ENCODE data around the gene PTPRE.

The PTPRE gene

DNA sequence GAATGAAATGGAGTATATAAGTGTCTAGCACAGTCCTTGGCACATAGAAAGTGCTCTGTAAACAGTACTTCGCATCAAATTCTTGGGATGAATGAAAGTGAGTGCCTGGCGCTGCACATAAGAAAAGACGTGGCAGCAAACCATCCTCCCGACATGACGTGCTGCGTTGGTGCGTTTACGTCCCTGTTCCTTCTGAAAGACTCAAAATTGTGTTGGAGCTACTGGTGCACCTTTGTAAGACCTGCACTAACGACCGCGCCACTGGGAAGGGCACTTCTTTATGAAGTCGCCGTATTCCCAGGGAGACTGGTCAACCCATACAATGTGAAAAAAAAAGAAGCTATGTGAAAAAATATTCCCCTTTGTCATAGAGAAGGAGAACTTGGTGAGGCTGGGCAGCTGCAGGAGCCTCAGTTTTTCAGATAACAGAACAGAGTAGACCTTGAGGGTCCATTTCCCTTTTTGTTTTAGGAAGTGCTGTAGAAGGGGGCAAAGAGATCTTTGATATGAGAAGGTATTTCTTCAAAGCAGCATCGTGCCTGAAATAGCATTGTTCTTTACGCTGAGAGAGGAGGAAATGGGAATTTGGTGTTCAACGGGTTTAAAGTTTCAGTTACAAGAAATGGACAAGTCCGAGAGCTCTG lies 91.7 kb downstream of the PTPRE start:
- Mint-ChIP-seq H3K9me3 (no peaks in the 10 kb centered on the region), H3K27ac (no peak overlapping the region), H3K4me3 (no peak overlapping the region), H3K27me3 (ENCODE audit: low read depth) (peaks cover 28% of the 10 kb centered on the region), H3K36me3 (ENCODE audit: low read depth) (no peaks in the 10 kb centered on the region), H3K4me1 (ENCODE audit: low read depth) (no peaks in the 10 kb centered on the region)
- no peak for DNase-seq (ENCODE audit: low spot score)

DNA sequence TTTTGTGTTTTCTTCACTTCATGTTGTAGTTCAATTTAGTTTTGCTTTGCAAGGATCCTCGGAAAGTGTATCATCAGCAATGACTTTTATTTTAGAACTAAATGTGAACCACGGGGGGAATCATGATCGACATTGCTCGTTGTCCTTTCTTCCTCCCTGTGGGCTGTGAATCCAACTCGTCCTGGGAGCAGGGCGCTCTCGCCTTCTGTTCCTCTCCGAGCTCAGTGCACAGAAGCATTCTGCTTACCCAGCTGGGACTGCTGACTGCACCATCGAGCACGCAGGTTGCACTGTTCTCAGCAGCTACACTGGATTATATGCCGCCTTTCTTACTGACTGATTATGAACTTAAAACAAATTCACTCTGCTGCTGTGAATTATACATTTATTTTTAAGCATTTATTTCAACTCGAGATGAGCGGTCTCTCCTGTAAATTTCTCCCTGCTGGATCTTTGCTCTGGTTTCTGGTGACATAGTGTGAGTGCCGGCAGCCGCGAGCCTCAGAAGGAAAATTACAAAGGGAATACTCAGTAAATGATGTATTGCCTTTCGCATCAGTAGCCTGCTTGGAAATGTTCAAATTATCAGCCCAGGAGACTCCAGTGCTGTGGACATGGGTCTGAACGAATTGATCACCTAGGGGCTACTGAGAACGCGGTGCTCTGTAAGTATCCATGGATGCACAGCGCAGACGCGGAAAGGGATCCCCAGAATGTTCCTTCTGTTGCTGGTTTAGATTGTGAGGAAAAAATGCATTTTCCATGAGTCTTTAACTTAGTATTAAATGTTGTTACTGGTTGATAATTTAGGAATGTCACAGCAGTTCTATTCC lies 92.6 kb downstream of the PTPRE start:
- H3K4me3 Mint-ChIP-seq: no peak overlapping the region
- peaks cover 28% of the 10 kb centered on the region for H3K27me3 Mint-ChIP-seq (ENCODE audit: low read depth)
- H3K36me3 Mint-ChIP-seq (ENCODE audit: low read depth): no peaks in the 10 kb centered on the region
- no peak overlapping the region for H3K27ac Mint-ChIP-seq
- H3K9me3 Mint-ChIP-seq: no peaks in the 10 kb centered on the region
- no peak for DNase-seq (ENCODE audit: low spot score)
- H3K4me1 Mint-ChIP-seq (ENCODE audit: low read depth): no peaks in the 10 kb centered on the region

DNA sequence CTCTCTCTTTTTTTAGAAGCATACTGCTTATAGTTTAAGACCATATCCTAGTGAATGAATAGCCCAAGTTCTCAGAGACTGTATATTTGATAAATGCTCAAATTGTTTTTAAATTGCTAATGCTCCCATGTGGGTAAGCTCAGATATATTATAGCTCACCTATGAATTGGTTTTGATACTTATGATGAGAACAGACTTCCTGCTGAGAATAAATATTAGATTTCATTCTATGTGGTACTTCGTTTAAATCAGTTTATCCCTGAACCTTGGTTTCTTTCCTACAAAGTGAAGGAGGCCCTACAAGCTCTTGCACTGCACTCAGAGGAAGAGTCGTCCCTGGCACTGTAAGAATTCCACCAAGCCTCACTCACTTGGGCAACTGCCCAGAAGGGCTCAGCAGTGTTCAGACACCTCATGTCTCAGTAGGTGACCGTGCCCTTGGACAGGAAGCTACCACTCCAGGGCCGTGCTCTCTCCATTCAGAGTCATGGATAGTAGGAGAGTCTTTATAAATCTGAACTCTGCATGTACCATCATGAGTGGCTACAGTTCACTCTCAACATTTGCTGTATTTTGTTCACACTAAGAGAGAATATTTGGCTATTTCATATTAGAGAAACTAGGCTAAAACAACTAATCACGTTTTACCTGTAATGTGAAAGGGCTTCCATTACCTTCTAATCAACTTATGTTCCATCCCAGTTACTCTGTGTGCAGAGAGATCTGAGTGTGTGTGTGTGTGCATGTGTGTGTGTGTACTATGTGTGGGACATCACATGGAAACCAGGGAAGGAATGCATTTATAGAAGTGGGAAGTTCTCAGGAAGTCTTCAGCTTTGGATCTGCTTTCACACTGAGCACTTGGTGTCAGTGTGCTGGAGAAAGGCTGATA lies 93.8 kb downstream of the PTPRE start:
- Mint-ChIP-seq H3K36me3 (ENCODE audit: low read depth) (no peaks in the 10 kb centered on the region), H3K4me3 (no peak overlapping the region), H3K4me1 (ENCODE audit: low read depth) (no peaks in the 10 kb centered on the region), H3K27me3 (ENCODE audit: low read depth) (peaks cover 23% of the 10 kb centered on the region), H3K27ac (no peak overlapping the region), H3K9me3 (no peaks in the 10 kb centered on the region)
- no peak for DNase-seq (ENCODE audit: low spot score)

DNA sequence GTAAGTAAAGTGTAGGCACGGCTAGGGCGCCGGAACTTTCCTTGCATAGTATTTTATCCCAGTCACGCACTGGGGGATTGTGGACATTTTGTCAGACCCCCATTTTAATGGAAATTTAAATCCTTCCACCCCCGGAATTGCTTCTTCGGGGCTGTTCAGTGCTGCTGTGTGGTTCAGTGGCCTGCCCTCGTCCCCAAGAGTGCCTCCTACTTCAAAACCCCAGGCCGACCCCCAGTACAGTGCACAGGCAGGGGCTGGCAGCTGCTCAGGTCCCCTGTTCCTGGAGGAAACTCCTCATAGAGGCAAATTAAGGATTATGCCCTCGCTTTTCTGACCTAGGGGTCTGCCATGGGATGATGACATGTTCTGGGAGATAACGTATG lies 94.5 kb downstream of the PTPRE start:
- no peaks in the 10 kb centered on the region for H3K9me3 Mint-ChIP-seq
- DNase-seq (ENCODE audit: low spot score): no peak

DNA sequence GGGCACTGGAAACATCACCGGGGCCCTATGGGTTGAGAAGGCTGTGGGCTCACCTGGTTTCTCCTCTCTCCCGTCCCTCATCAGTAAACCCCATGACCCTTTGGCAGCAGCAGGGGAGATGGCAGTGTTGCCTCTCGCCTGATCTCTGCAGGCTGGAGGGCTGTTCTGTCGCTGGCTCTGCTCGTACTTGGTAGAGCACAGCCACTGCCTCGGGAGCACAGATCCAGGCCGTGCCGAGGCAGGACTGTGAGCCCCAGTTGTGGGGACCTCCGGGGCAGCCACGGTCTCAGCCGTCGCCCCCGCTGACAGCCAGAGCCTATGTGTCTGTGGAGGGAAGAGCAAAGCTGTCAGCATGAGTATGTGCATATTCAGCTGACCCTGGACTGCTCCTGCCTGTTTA lies 94.9 kb downstream of the PTPRE start:
- DNase-seq (ENCODE audit: low spot score): no peak
- Mint-ChIP-seq H3K36me3 (ENCODE audit: low read depth) (no peaks in the 10 kb centered on the region), H3K4me1 (ENCODE audit: low read depth) (no peaks in the 10 kb centered on the region), H3K27me3 (ENCODE audit: low read depth) (peaks cover 24% of the 10 kb centered on the region), H3K9me3 (no peaks in the 10 kb centered on the region), H3K4me3 (no peak overlapping the region), H3K27ac (no peak overlapping the region)

More for the DNA sequence above, 94.5 kb downstream of the PTPRE start:
- Mint-ChIP-seq H3K36me3 (ENCODE audit: low read depth) (no peaks in the 10 kb centered on the region), H3K4me3 (no peak overlapping the region), H3K4me1 (ENCODE audit: low read depth) (no peaks in the 10 kb centered on the region), H3K27ac (no peak overlapping the region), H3K27me3 (ENCODE audit: low read depth) (peaks cover 24% of the 10 kb centered on the region)

DNA sequence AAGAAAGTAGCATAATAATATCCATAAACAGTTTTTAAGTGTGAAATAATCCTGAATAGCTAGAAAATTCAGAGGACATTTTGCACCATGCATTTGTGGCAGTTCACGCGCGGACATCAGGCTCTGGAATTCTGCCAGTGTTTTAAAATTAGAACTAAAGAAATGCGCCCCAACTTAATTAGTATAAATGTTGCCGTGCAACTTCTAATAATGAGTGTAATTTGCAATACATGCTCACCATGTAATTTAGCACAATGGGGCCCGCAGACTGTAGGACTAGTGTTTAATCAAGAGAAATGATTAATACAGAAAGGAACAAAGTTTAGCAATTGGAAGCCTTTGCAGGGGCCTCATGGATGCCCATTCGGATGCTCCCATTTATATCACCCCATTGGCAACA lies 96.6 kb downstream of the PTPRE start:
- DNase-seq (ENCODE audit: low spot score): no peak
- no peaks in the 10 kb centered on the region for H3K36me3 Mint-ChIP-seq (ENCODE audit: low read depth)
- H3K9me3 Mint-ChIP-seq: no peaks in the 10 kb centered on the region
- H3K4me1 Mint-ChIP-seq (ENCODE audit: low read depth): no peaks in the 10 kb centered on the region
- no peak overlapping the region for H3K4me3 Mint-ChIP-seq
- H3K27me3 Mint-ChIP-seq (ENCODE audit: low read depth): peaks cover 12% of the 10 kb centered on the region
- no peak overlapping the region for H3K27ac Mint-ChIP-seq

DNA sequence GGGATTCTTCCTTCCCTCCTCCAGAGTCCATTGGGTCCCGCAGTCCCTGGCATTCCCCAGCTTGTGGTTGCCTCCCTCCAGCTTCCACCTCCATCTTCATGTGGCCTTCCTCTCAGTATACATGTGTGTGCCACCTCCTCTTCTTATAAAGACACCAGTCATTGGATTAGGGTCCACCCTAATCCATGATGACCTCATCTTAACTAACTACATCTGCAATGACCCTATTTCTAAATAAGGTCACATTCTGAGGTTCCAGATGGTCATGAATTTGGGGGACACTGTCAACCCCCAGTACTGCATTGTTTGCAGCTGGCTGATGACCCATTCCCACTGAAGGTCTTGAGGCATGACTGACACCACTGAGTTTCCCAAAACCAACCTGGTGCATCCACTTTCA lies 99.0 kb downstream of the PTPRE start:
- Mint-ChIP-seq H3K36me3 (ENCODE audit: low read depth) (no peaks in the 10 kb centered on the region), H3K27ac (no peak overlapping the region), H3K9me3 (no peaks in the 10 kb centered on the region), H3K4me3 (no peak overlapping the region), H3K4me1 (ENCODE audit: low read depth) (no peaks in the 10 kb centered on the region), H3K27me3 (ENCODE audit: low read depth) (peaks cover 13% of the 10 kb centered on the region)
- no peak for DNase-seq (ENCODE audit: low spot score)

DNA sequence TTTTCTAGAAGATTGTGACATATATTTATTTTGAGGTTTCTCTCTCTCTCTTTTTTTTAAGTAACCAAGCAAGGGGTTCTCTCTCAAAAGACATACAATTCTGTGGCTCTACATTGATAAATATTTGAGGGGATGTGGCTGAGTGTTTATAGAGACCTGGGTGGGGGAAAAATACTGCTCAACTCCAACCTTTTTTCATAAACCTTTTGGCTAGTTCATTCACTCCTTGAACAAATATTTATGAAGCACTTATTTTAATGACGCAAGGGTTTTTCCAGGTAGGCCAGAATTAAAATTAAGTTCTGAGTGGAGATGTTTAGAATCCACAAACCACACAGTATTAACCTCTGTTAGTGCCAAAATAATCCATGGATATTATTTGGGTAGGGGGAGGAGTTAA lies 100.2 kb downstream of the PTPRE start:
- Mint-ChIP-seq H3K4me1 (ENCODE audit: low read depth) (peaks cover 6% of the 10 kb centered on the region), H3K27ac (no peak overlapping the region), H3K36me3 (ENCODE audit: low read depth) (no peaks in the 10 kb centered on the region), H3K27me3 (ENCODE audit: low read depth) (peaks cover 16% of the 10 kb centered on the region), H3K9me3 (no peaks in the 10 kb centered on the region), H3K4me3 (no peak overlapping the region)
- no peak for DNase-seq (ENCODE audit: low spot score)

DNA sequence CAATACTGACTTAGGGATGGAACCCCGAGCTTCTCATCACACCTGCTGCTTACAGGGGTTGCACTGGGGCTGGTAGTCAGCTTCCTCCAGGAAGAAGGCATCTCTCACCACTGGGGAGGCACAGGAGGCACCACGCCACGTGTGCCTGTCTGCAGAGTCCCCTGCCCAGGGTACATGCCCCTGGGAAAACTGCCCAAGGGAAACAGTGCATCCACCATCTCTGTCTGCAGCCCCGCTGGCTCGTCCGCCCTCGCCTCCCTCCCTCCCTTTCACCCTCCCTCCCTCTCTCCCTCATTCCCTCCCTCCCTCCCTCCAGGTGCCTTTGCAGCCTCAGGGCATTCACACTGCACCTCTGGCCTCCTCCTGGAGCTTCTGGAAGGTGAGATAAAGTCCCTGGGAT lies 101.1 kb downstream of the PTPRE start:
- H3K4me3 Mint-ChIP-seq: no peak overlapping the region
- H3K27me3 Mint-ChIP-seq (ENCODE audit: low read depth): peaks cover 16% of the 10 kb centered on the region
- H3K27ac Mint-ChIP-seq: no peak overlapping the region
- no peak for DNase-seq (ENCODE audit: low spot score)
- H3K4me1 Mint-ChIP-seq (ENCODE audit: low read depth): peaks cover 6% of the 10 kb centered on the region
- H3K9me3 Mint-ChIP-seq: no peaks in the 10 kb centered on the region
- H3K36me3 Mint-ChIP-seq (ENCODE audit: low read depth): no peaks in the 10 kb centered on the region

DNA sequence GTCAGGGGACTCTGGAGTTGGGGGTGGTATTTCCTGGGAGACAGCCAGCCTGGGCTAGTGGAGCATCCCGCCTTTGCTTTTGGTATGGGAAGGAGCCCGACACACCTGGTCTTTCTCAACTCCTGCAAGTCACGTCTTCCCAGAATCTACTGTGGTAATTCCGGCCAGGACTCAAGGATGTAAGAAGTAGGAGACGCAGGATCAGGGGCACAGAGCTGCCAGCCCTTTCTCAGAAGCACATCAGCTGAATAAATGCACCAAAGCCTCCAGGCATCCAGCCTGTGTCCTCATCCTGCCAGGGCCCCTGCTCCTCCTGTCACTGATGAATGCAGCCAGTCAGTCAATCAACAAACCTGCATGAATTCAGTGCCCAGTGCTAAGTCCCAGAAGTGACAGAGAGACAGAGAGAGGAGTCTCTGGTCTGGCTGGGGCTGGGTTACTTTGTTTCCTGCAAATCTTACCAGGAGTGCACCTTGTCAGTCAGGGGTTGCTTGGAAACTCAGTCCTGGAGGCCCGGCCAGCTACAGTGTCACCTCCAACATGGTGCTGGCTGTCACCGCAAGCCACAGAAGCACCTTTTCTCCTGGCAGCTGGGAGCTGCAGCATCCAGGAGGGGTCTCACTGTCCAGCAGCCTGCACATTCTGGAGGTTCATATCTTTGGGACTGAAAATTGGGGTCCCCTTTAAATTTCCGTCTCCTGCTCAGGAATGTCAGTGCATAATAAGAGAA lies 101.8 kb downstream of the PTPRE start:
- no peak overlapping the region for H3K27ac Mint-ChIP-seq
- no peaks in the 10 kb centered on the region for H3K36me3 Mint-ChIP-seq (ENCODE audit: low read depth)
- no peak for DNase-seq (ENCODE audit: low spot score)
- H3K9me3 Mint-ChIP-seq: no peaks in the 10 kb centered on the region
- no peak overlapping the region for H3K4me3 Mint-ChIP-seq
- H3K4me1 Mint-ChIP-seq (ENCODE audit: low read depth): peaks cover 6% of the 10 kb centered on the region
- peaks cover 16% of the 10 kb centered on the region for H3K27me3 Mint-ChIP-seq (ENCODE audit: low read depth)

DNA sequence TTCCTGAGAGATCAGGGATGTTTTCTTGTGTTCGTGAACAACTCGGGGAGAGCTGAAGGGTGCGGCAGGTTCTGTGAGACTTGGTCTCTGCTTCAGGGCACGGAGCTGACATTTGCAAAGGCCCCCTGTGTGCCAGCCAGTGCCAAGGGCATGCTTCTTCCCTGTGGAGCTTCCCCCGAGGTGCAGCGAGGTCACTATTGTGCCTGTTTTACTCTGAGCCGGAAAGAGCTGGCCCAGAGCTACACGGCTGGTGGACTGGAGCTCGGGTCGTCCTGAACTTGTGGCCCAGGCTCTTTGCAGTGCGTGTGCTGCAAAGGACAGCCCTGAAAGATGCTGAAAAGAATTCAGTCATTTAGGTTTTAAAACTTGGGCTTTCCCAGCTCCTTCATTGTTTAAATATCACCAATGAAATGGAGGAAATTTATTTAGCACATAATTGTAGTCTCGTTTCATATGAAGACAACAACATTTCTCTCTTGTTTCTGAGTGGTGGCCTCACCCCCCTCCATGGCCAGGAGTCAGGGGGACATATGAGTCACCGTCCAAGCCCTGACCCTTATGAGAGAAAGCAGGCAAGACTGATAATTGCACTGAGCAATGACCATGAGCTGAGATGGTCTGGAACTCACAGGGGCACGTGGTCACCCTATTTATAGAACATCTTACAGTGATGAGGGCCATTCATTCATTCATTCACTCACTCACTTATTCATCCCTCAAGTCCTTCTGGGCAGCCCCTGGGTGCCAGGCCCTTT lies 102.6 kb downstream of the PTPRE start:
- Mint-ChIP-seq H3K4me1 (ENCODE audit: low read depth) (peaks cover 6% of the 10 kb centered on the region), H3K36me3 (ENCODE audit: low read depth) (no peaks in the 10 kb centered on the region), H3K27ac (no peak overlapping the region), H3K4me3 (no peak overlapping the region), H3K27me3 (ENCODE audit: low read depth) (peaks cover 16% of the 10 kb centered on the region), H3K9me3 (no peaks in the 10 kb centered on the region)
- no peak for DNase-seq (ENCODE audit: low spot score)

DNA sequence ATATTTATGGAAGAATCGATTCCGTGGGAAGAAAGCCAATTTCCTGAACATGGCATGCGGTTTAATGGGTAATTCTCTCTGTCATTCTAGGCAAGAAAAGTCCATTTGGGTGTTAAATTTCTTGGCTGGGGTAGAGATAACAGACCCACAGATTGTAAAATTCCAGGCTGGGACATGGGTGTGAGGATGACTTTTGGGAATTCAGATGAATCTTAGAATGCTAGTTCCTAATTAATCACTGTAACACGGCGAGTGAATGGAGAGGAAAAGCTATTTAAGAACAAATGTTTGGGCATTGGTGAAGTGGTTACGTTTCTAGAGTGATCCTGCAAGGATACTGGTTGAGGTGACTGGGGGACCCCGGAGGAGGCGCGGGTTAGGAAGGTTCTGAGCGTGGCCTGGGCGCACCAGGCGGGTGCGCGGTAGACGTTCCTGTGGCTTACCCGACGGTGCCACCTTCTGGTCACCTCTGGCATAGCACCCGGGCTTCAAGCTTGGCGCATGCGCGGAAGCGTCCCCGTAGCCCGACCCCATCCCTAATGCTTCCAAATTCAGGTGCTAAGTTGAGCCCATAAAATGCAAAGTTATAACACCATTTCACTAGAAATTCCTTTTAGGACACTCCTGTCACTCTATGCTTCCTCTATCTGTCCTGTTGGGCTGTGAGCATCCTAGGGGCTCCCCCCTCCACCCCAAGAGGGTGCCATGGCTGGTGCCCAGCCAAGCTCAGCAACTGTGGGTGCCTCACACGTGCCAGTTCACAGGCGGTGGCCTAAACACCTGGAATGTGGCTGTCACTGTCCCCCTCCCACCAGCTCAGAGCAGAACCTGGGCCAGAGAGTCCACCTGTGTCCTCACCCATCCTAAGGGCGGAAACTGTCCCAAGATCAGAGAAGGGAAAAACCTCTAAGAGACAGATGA lies 104.4 kb downstream of the PTPRE start:
- no peak overlapping the region for H3K27ac Mint-ChIP-seq
- H3K27me3 Mint-ChIP-seq (ENCODE audit: low read depth): peaks cover 14% of the 10 kb centered on the region
- DNase-seq (ENCODE audit: low spot score): peak; percentile 76
- no peaks in the 10 kb centered on the region for H3K9me3 Mint-ChIP-seq
- H3K4me1 Mint-ChIP-seq (ENCODE audit: low read depth): peaks cover 6% of the 10 kb centered on the region
- H3K4me3 Mint-ChIP-seq: peak overlapping the region; percentile 39
- no peaks in the 10 kb centered on the region for H3K36me3 Mint-ChIP-seq (ENCODE audit: low read depth)

All from T-helper 2 cell treated with Interferon-gamma antibody and Interleukin-4, amounts not matched to agents 5 μg/mL and 100 μg/mL, for 36 hours (primary cell).